Astrocyte (in vitro differentiated cells and primary cell): Measurements from ENCODE around the gene PLAAT4. TPM values are rescaled to one million over a fixed set of nuclear protein-coding genes. Genes with fewer than 3 reads are reported as not detected.
A peak's percentile ranks its signal among the peaks of the same experiment; 100 is the strongest.

Source experiments
- DNase-seq: peaks from one replicate; pipeline ENCODE4 v3.0.0-alpha.2; 2010; ENCODE audit warnings: low read depth
- FAIRE-seq: peaks from 2 replicates; lab custom pipeline; 2011; peaks lifted over from hg19 to GRCh38; lab: Jason Lieb, UNC
- H2AFZ ChIP-seq: 2 replicates; pipeline ENCODE4 v1.6.0; 2012; ENCODE audit warnings: low read depth, low read length, inconsistent platforms
- H3K27ac ChIP-seq: 2 replicates; pipeline ENCODE4 v1.5.1; 2011; ENCODE audit warnings: low read depth, low read length, inconsistent platforms
- H3K27me3 ChIP-seq: 2 replicates; pipeline ENCODE4 v1.6.0; 2011; ENCODE audit warnings: low read length, inconsistent platforms; ENCODE audit not compliant: insufficient read depth
- H3K36me3 ChIP-seq: 2 replicates; pipeline ENCODE4 v1.5.1; 2011; ENCODE audit warnings: low read length, inconsistent platforms; ENCODE audit not compliant: insufficient read depth
- H3K4me1 ChIP-seq: 2 replicates; pipeline ENCODE4 v1.5.1; 2011; ENCODE audit warnings: low read length, inconsistent platforms; ENCODE audit not compliant: insufficient read depth
- H3K4me2 ChIP-seq: 2 replicates; pipeline ENCODE4 v1.6.0; 2012; ENCODE audit warnings: low read length, inconsistent platforms
- H3K4me3 ChIP-seq: 2 replicates; pipeline ENCODE4 v1.5.1; 2011; ENCODE audit warnings: low read depth, mild to moderate bottlenecking, low read length, inconsistent platforms; ENCODE audit not compliant: insufficient read depth
- H3K79me2 ChIP-seq: 2 replicates; pipeline ENCODE4 v1.6.0; 2012; ENCODE audit warnings: mild to moderate bottlenecking, low read length, inconsistent platforms; ENCODE audit not compliant: insufficient read depth
- H3K9ac ChIP-seq: 2 replicates; pipeline ENCODE4 v1.6.0; 2012; ENCODE audit warnings: mild to moderate bottlenecking, low read length, inconsistent platforms
- H3K9me3 ChIP-seq: 2 replicates; pipeline ENCODE4 v1.5.1; 2012; ENCODE audit warnings: low read depth, mild to moderate bottlenecking, low read length, inconsistent platforms; ENCODE audit not compliant: insufficient read depth
- H4K20me1 ChIP-seq: 2 replicates; pipeline ENCODE4 v1.6.0; 2012; ENCODE audit warnings: low read length, inconsistent platforms; ENCODE audit not compliant: insufficient read depth
- H3K27ac Mint-ChIP-seq: one replicate; pipeline ENCODE4 v1.8.0; 2021; ENCODE audit warnings: mild to moderate bottlenecking, mixed read lengths; ENCODE audit not compliant: unreplicated experiment
- H3K27me3 Mint-ChIP-seq: one replicate; pipeline ENCODE4 v1.8.0; 2021; ENCODE audit warnings: low read depth, mixed read lengths; ENCODE audit not compliant: unreplicated experiment
- H3K36me3 Mint-ChIP-seq: one replicate; pipeline ENCODE4 v1.8.0; 2021; ENCODE audit warnings: low read depth, mixed read lengths; ENCODE audit not compliant: unreplicated experiment
- H3K4me1 Mint-ChIP-seq: one replicate; pipeline ENCODE4 v1.8.0; 2021; ENCODE audit warnings: low read depth, mixed read lengths; ENCODE audit not compliant: unreplicated experiment
- H3K4me3 Mint-ChIP-seq: one replicate; pipeline ENCODE4 v1.8.0; 2021; ENCODE audit warnings: mild to moderate bottlenecking, moderate library complexity, mixed read lengths; ENCODE audit not compliant: unreplicated experiment
- H3K9me3 Mint-ChIP-seq: one replicate; pipeline ENCODE4 v1.8.0; 2021; ENCODE audit warnings: mild to moderate bottlenecking, mixed read lengths; ENCODE audit not compliant: unreplicated experiment
- EZH2 ChIP-seq: IDR thresholded peaks from 2 replicates; pipeline ENCODE4 v1.6.1; 2012; ENCODE audit warnings: mild to moderate bottlenecking, low read length, inconsistent platforms; ENCODE audit not compliant: insufficient read depth
- total RNA-seq: library from RNA; stranded (reverse); gene quantifications from 2 replicates; pipeline ENCODE4 v1.2.1, GENCODE V29; 2021
- TF ChIP-seq, protein P1 (sequence below): IDR thresholded peaks from 2 replicates; pipeline ENCODE4 v1.5.1; 2011; ENCODE audit warnings: low read depth, mild to moderate bottlenecking, inconsistent platforms, low read length, moderate library complexity; ENCODE audit not compliant: insufficient read depth

The PLAAT4 gene
- total RNA-seq, 1 donor from 2014 or later, result 4.9 TPM

DNA sequence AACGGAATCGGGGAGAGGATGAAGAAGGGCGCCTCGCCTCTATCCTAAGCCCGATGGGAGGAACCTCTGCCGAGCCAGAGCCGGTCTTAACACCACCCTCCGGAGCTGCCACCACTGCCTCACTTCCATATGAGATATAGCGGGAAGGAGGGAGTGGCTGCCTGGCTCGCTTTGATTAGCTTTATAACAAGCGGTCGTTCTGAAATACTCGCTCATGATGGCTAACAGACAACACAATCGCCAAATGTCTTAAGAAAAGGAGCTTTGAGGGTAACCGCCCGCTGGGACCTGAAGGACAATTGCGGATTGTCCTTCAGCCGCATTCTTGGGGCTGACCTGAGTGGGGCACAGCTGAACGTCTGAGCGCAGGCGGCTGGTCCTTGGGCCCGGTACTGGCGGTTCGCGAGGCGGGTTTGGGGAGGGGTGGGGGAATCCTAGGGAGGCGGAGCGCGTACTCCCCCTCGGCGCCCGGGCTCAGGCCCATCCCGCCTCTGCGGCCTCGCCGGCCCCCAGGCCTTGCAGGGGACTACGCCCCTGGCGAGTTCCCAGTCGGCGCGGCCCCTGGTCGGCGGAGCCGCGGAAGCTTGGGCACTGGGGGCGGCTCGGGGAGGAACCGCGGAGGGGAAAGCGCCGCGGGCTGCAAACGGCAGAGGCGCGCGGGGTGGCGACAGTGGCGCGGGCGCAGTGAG lies 45.9 kb upstream of the PLAAT4 start, which contains the start of gene PLAAT5:
TSS of gene PLAAT5 (minus strand) at position 617 of the 689 bp plus-strand sequence. CDS start at position 484, 133 bp downstream.
- Histone ChIP-seq H3K4me2 (peak within 1 kb of the TSS; percentile 86), H3K27ac (peak within 1 kb of the TSS; percentile 2), H2AFZ (peak within 1 kb of the TSS; percentile 58), H3K36me3 (no peaks in the 10 kb centered on the region), H3K4me3 (peak within 1 kb of the TSS; percentile 46), H3K9ac (peak within 1 kb of the TSS; percentile 29), H3K27me3 (peaks cover 40% of the 10 kb centered on the region), H3K4me1 (peaks cover 17% of the 10 kb centered on the region), H3K79me2 (no peaks in the 10 kb centered on the region), H4K20me1 (no peaks in the 10 kb centered on the region), H3K9me3 (peaks cover 3% of the 10 kb centered on the region)
- Mint-ChIP-seq H3K27me3 (peaks cover 2% of the 10 kb centered on the region), H3K4me1 (peaks cover 24% of the 10 kb centered on the region), H3K36me3 (no peaks in the 10 kb centered on the region), H3K9me3 (peaks cover 10% of the 10 kb centered on the region), H3K4me3 (peak within 1 kb of the TSS; percentile 84), H3K27ac (no peak within 1 kb of the TSS)
- no peak for FAIRE-seq
- no peak for DNase-seq
- TF ChIP-seq, protein P1, sequence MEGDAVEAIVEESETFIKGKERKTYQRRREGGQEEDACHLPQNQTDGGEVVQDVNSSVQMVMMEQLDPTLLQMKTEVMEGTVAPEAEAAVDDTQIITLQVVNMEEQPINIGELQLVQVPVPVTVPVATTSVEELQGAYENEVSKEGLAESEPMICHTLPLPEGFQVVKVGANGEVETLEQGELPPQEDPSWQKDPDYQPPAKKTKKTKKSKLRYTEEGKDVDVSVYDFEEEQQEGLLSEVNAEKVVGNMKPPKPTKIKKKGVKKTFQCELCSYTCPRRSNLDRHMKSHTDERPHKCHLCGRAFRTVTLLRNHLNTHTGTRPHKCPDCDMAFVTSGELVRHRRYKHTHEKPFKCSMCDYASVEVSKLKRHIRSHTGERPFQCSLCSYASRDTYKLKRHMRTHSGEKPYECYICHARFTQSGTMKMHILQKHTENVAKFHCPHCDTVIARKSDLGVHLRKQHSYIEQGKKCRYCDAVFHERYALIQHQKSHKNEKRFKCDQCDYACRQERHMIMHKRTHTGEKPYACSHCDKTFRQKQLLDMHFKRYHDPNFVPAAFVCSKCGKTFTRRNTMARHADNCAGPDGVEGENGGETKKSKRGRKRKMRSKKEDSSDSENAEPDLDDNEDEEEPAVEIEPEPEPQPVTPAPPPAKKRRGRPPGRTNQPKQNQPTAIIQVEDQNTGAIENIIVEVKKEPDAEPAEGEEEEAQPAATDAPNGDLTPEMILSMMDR, result no peak
- peak; percentile 29 for TF ChIP-seq EZH2

DNA sequence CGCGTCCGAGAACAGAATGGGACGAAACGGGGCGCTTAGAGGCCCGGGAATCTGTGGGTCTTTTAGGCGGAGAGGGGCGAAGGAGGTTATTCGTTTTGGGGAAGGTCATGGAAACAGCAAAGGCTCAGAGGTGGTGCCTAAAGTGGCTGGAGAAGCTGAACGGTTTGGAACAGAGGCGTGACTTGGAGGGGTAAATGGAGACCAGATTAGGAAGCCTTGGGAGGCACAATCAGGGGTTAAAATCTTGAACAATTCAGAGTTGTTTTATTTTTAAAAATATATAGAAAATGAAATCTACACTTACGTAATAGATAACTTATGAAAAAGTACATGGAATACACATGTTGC lies 45.4 kb upstream of the PLAAT4 start:
- H3K27me3 Mint-ChIP-seq, result peaks cover 2% of the 10 kb centered on the region
- H3K9ac ChIP-seq, result peak overlapping the region; percentile 29
- no peaks in the 10 kb centered on the region for H4K20me1 ChIP-seq
- peaks cover 3% of the 10 kb centered on the region for H3K9me3 ChIP-seq
- peaks cover 17% of the 10 kb centered on the region for H3K4me1 ChIP-seq
- H3K4me3 Mint-ChIP-seq, result peak overlapping the region; percentile 84
- H3K4me1 Mint-ChIP-seq, result peaks cover 24% of the 10 kb centered on the region
- H3K79me2 ChIP-seq, result no peaks in the 10 kb centered on the region
- peak overlapping the region; percentile 58 for H2AFZ ChIP-seq
- H3K27ac Mint-ChIP-seq, result no peak overlapping the region
- DNase-seq (no peak), FAIRE-seq (no peak)
- peak overlapping the region; percentile 86 for H3K4me2 ChIP-seq
- no peak overlapping the region for H3K27ac ChIP-seq
- no peaks in the 10 kb centered on the region for H3K36me3 ChIP-seq
- H3K36me3 Mint-ChIP-seq, result no peaks in the 10 kb centered on the region
- H3K27me3 ChIP-seq, result peaks cover 40% of the 10 kb centered on the region
- peak overlapping the region; percentile 46 for H3K4me3 ChIP-seq
- peaks cover 8% of the 10 kb centered on the region for H3K9me3 Mint-ChIP-seq
- TF ChIP-seq, protein P1, result no peak
- TF ChIP-seq EZH2, result no peak
